Measurements from ENCODE around the gene OXTR.

OXTR gene

DNA sequence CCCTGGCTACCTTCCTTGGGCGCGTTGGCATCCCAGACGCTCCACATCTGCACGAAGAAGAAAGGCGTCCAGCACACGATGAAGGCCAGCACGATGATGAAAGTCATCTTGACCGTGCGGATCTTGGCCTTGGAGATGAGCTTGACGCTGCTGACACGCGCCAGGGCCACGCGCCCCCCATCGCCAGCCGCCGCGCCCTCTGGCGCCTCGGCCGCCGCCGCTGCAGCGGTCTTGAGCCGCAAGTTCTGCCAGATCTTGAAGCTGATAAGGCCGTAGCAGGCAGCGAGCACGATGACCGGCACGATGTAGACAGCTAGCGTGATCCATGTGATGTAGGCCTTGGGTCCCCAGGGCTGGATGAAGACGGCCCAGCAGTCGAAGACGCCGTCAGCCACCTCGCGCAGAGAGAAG lies 2.2 kb downstream of the OXTR start:
- no peak for DNase-seq

DNA sequence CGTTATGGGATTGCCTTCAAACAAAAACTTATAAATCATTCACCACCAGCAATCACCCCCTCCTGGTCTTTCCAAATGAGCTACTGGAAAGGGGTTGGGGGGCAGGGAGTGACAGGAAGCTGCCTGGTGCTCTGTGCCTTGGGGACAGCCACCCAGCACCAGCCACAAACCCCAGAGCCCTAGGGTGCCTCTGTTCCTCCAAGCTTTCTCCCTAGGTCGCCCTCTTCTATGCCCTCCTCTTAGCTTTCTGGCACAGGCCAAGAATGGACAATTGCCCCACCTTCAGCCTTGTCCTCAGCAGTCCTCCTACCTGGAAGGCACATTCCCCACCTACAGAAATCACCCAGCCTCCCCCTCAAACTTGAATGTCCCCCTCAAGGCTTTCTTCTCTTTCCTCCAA lies 3.3 kb downstream of the OXTR start:
- DNase-seq: no peak

DNA sequence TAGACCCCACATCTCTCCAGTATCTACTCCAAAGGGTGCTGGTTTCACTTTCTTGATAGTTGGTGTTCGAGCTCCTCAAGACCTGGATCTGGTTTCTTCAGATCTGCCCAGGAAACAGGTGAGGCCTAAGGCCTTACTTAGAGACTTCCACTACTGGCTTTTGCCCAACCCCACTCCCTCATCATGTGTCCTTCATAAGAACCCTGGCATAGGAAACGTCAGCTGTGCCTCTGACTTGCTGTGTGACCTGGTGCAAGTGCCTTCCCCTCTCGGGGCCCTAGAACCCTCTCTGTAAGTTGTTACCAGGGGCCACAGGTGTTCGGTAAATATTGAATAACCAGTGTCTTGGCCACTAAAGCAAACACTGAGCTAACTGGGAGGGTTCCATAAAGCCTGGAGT lies 3.9 kb downstream of the OXTR start:
- DNase-seq: no peak

DNA sequence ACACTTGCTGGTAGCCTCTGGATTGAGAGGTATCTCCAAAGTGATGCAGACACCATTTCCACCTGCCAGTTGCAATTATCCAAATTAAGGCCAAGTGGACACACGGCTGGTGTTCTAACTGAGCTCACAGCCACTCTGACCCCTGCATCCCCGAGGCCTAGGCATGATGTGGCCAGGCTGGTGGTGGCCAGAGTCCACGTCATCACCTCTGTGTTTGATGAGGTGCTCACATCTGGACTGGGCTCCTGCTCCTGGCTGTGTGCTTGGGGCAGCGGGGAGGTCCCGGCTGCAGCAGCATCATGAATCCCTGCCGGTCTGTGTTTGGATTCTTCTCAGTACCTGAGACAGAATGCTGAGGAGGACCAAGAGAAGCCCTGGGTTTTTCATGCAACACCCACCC lies 4.9 kb downstream of the OXTR start:
- DNase-seq: no peak

DNA sequence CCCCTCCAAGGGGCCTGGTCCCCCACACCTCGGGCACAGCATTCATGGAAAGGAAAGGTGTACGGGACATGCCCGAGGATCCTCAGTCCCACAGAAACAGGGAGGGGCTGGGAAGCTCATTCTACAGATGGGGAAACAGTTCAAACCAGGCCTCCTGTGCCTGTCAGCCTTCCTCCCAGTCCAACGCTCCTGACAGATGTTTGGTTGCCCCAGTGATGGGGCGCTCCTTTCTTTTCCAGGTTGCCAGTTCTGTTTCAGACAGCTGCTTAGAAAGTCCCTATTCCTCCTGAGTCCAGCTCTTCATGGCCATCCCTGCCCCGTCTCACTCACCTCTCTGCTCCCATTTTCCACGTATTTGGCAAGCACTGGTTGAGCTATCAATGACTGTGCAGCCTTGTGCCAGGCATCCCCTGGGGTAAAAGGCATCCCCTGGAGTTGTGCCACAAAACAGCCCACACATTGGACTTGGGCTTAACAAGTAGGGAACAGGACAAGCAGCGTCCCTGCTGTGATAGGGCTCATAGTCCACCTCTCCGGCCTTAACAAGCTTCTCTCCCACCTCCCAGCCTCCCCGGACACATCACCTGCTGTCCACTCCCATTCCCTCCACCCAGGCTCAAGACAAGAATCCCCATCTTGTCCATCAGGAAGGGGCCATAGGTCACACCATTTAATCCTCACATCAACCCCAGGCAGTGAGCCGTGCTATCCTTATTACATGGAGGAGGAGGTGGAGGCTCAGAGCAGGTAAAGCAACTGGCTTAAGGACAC lies 6.6 kb downstream of the OXTR start:
- DNase-seq: no peak

DNA sequence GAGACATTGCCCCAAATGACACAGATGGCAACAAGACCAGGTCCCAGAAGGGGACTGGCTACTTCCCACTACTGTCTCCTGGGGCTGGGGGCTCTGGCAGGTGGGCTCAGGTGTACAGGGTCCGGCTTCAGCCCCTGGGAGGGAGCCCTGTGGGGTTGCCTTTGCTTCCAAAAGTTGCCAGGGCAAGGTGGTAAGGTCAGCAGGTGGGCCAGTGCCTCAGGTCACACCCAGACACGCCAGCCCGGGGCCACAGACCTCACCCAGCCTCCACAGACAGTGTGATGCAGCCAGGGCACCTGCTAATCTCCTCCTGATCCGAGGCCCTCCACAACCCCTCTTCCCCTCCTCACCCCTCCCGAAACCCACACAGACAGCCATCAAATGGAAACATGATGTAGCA lies 7.5 kb downstream of the OXTR start:
- DNase-seq: no peak

DNA sequence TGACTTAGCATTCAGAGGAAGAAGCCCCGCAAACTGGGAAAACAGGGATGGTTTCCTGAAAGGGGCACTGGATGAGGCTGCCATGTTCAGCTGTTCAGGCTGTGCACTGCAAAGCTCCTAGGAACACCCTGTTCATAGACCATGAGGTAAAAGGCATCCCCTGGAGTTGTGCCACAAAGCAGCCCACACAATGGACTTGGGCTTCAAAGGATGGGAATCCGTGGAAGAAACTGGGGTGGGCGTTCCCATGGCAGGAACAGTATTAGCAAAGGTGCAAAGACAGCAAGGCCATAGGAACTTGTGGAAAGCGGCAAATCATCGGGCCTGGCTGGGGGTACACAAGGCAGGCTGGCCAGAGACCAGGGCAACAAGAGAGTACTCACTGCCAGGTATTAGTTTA lies 8.9 kb downstream of the OXTR start:
- no peak for DNase-seq

DNA sequence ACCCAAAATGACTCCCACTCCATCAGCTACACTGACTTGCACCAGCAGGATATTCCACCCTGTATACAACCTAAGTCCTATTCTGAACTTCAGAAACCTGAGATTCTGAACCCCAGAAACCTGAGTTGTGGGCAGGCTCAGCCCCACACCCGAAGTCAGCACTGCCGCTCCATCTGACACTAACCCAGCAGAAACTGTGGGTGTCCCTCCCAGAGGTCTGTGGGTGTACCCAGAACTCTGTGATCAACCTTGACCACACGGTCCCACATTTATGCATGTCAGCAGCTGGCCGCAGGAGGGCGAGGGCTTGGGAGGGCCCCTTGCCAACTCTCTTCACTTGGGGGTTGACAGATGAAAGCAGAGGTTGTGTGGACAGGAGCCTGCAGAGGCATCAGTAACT lies 9.3 kb downstream of the OXTR start:
- no peak for DNase-seq

DNA sequence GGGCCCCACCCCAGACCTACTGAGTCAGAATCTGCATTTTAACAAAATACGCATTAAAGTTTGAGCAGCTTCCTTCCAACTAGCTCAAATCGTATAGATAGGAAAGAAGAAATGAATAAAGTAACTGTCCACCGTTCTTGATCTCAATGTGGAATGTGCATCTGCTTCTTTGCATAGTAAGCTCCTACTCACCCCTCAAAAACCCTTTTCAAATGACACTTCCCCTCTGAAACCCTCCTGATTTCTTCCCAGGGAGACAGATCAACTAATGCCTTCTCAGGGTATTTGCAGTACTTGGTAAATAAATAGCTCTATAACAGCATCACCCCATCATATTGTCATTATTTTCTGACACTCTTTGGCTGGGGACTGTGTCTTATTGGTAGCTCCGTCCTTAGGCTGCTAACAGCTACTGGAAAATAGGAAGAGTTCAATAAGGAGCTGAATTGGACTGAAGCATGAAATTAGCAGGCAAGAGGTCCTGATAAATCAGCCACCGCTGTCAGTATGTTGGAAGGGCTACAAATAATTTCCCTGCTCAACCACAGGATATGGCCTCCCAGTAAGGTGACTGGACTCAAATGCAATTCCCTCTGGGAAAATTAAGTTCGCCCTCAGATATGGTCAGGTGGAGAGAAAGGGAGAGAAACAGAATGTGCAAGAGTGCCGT lies 10.2 kb downstream of the OXTR start:
- DNase-seq: no peak

DNA sequence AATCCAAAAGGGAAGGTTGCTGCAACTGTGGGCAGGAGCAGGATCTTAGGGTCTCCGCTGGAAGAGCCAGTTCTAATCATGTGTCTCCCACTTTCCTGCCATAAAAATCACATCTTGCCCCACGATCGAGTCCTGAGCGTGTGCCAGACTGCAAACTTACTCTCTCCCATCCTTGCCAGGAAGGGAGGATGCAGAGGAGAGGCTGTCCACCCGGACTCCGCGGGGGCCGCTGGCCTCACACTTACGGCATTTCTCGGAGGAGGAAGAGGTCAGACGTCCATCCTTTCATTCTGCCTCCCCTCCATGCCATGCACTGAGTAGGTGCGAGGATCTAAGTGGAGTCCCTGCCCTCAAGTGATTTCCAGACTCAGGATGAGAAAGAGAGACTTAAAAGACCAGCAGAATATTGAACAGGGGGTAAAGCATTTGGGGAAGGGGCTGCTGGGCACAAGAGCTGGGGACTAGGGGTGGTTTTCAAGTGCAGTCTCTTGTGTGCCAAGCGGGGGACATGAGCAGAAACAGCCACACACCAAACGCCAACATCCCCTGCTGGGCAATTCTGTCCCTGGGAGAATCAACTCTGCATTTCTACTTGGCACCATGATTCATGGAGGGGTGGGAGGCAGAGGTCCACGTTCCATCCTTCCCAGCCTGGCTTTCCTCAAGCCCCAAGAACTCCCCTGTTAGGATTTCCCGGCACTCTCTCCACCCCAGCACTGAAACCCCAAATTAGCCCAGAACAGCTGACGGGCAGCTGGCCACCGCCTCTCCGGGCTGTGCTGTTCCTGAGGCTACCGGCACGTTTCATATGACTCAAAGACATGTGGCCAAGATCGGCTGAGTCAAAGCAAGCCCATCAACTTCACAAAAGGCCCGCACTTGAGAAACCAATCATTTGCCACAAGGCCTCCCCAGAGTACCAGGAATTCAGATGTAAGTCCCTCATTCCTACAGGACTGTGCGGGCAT lies 11.6 kb downstream of the OXTR start:
- no peak for DNase-seq

DNA sequence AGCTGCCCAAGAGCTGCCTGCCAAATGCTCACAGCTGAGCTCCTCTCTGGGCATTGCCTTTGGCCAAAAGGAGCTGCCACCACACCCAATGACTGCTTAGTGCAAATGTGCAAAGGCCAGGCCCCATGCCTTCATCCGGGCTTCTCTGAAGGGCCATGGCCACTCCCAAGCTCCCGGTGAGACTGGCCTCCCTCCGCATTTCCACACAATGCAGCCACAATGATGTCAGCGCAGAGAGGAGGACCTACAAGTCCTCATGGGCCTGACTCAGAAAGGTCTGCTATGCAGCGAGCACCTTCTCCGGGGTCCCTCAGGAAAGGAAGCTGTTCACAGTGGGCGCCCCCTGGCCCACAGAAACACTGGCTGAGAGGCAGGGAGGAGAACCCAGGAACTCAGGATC lies 12.7 kb downstream of the OXTR start:
- no peak for DNase-seq

DNA sequence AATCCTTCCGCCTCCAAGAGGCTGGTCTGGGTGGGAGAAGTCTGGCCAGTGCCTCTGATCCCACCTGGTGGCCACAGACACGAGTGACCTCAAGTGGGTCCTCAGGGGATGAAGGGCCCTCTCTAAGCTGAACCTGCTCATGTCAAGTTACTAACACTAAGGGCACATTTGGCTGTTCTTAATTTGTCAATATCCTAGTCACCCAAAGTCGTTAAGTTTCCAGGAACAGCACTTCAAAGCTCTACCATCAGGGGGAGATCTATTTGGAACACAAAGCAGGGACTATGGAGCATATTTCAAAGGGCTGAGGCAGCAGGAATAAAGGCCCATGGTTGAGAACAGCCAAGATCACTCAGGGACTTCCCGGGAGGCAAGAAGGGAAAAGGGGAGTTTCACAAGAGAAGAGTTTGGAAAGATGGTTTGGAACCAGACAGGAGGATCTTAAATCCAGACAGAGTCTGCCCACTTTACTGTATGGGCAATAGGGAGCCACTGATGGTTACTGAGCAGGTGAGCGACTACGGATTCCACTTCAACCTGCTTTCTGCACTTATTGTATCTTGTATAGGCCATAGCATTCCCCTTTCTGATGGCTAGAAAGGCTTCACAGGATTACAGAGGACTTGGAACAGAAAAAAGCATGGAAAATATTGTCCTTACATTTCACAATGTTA lies 13.7 kb downstream of the OXTR start:
- DNase-seq: no peak

DNA sequence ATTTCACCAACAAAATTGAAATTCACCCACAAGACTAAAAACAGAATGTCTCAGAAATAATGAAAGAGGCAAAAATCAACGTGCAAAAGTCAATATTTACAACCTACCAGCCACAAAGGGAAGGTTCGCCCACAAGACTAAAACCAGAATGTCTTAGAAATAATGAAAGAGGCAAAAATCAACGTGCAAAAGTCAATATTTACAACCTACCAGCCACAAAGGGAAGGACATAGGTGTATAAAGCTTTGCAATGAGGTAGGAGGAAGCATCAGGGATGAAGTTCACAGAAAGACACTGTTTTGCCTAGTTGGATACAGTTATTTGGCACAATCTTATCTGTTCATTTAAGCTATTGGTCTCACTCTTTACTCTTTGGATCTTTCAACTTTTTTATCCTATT lies 14.3 kb downstream of the OXTR start:
- DNase-seq: no peak

DNA sequence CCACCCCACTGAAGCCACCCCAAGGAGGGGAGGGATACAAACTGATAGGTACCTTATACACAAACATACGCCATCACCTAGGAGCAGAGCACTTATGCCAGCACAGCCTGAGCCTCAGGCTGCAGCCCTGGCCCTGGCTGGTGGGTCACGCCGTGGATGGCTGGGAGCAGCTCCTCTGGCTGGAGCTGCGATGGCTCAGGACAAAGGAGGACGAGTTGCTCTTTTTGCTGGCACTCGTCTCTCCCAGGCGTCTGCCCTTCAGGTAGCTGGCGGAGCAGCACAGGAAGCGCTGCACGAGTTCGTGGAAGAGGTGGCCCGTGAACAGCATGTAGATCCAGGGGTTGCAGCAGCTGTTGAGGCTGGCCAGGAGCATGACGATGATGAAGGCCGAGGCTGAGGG lies 16.6 kb downstream of the OXTR start:
- no peak for DNase-seq

DNA sequence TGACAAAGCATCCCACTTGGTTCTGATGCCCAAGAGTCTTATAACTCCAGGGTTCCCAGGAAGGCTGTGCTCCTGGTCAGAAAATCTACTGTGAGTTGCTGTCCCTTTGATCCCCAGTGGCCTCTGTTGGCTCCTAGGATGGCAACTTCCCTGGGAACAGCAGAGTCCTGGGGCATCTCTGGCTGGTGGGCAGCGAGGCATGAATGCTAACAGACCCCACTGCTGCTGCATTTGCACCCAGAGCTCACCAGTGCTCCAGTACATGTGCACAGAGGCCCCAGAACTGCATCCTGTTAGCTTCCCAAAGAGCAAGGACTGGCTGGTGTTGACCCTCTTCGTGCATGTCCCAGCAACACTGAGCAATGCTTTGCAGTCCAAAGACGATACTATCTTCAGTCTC lies 20.1 kb downstream of the OXTR start:
- DNase-seq: no peak

DNA sequence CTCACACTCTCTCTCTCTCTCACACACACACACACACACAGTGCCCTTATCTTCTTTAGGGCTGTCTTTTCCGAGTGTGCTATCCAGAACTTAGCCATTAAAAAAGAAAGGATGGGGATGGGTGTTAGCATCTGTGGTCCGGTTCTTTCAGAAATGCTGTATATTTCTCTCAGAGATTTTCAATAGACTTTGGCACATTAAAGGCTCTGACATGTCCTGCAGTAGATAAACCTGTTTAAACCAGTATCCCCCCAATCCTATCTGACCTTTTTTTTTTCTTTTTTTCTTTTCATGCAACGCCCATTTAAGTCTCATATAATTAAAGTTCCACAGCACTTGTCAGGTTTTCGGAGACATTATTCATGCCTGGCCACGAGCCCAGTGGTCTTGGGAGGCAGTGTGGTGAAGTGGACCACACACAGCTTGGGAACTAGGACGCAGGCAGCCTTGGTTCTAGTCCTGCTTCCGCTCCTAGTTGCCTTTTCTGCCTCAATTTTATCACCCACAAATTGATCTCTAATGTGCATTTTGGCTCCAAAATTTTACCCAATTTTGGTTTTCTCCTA lies 22.6 kb downstream of the OXTR start:
- DNase-seq: no peak

DNA sequence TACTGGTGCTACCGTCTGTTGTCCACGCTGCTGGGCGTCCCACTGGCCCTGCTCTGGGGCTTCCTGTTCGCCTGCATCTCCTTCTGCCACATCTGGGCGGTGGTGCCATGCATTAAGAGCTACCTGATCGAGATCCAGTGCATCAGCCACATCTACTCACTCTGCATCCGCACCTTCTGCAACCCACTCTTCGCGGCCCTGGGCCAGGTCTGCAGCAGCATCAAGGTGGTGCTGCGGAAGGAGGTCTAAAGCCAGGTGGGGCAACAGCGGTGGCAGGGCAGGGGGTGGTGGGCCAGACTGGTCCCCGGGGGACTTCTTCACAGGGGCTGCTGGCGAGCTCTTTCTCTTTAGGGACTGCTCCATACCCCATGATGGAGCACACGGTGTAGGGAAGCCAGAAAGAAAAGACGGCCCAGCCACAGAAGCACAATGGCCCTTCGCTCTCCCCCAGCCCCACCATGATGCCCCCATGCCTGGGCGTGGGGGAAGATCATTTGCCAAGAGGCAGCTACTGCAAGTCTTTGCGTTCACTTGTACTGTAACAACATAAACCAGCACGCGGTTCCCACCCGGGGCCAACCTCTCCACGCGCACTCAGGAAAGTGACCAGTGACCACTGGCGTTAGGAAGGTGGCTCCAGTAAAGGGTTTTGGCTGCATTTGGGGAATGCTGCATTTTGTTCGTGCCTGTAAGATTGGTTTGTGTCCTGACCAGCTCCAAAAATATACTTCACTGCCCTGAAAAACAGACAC lies 23.6 kb downstream of the OXTR start:
- no peak for DNase-seq

DNA sequence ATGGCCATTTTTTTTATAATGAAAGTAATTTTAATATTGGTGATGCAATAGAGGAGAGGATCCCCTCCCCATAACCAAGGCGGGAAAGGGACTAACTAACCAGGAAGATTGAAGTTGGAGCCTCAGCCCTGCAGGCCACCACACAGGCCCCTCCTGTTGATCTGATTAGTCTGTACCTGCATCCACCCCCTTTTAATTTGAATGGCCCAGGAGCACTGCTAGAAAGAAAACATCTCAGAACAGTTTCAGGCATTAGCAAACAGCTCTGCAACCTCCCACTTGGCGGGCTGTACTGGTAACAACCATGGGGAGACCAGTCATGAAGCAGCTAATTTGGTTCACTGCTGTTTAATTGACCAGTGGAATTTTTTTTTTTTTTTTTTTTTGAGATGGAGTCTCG lies 25.5 kb downstream of the OXTR start:
- no peak for DNase-seq

DNA sequence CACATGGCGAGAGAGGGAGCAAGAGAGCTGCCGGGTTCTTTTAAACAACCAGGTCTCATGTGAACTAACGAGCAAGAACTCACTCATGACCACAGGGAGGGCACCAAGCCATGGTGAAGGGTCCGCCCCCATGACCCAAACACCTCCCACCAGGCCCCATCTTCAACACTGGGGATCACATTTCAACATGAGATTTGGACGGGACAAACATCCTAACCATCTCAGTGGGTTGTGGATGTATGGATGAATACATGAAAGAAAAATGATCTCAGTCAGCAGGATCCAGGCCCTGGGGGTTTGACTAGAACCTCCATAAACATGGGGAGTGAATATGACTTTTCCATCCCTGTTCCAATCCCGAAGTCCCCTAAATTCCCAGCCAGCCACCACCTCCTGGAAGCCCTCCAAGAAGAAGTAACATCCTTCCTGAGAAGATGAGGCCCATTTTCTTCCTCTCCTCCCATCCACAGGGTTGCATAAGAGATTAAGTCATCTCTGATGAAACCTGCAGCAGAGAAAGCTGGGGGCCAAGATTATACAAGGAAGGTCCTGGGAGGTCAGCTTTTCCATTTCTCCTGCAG lies 26.3 kb downstream of the OXTR start:
- DNase-seq: no peak

DNA sequence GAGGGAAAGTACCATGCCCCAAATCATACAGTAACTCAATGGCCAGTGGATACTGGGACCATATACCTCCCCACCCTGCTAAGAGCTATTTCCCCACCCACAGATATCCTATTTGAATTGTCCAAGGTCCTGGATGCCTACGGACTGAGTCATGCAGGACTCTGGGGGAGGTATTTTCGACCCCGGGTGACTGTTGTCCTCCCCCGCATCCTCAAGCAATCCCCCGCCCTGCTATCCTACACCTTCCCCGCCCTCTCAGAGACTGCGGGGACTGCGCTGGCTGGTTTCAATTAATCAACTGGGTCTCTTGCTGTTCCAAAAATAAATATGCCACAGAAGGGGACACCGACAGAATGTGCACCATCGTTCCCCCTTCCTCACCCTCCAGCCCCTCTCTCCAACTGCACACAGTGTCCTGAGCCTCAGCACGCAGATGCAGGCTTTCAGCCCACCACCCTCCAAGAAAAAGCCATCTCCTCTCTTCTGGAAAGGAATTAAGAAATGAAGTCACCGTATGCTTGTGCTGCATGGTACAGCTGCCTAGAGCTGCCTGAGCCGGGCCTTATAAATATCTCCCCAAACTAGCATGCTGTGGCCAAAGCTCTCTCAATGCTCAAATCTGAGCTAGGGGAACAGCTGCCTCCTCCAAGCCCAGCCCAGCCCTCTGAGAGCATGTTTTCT lies 27.7 kb downstream of the OXTR start:
- no peak for DNase-seq

Measured in NCI-H1436 (cell line).